Suppressor macrophage treated with lipopolysaccharide for 4 hours (primary cell): ENCODE results near the gene JMJD7.

Experiments used
- DNase-seq: peaks from one replicate; pipeline ENCODE4 v3.0.0-alpha.2; 2020

The JMJD7 gene

GRCh38 chr15:41827880-41828806 is at the start of gene JMJD7:
JMJD7 (plus strand) TSS chr15:41828092; CDS start chr15:41828125, 33 bp downstream.
- DNase-seq: peak; percentile 97

- DNase-seq: no peak
Measured at GRCh38 chr15:41778521-41778920, 49.4 kb upstream of the JMJD7 start.

- DNase-seq: no peak
Measured at GRCh38 chr15:41779662-41780157, 48.2 kb upstream of the JMJD7 start.

GRCh38 chr15:41780266-41780665 is 47.6 kb upstream of the JMJD7 start:
- no peak for DNase-seq

- no peak for DNase-seq
Measured at GRCh38 chr15:41780727-41781126, 47.2 kb upstream of the JMJD7 start.

DNA sequence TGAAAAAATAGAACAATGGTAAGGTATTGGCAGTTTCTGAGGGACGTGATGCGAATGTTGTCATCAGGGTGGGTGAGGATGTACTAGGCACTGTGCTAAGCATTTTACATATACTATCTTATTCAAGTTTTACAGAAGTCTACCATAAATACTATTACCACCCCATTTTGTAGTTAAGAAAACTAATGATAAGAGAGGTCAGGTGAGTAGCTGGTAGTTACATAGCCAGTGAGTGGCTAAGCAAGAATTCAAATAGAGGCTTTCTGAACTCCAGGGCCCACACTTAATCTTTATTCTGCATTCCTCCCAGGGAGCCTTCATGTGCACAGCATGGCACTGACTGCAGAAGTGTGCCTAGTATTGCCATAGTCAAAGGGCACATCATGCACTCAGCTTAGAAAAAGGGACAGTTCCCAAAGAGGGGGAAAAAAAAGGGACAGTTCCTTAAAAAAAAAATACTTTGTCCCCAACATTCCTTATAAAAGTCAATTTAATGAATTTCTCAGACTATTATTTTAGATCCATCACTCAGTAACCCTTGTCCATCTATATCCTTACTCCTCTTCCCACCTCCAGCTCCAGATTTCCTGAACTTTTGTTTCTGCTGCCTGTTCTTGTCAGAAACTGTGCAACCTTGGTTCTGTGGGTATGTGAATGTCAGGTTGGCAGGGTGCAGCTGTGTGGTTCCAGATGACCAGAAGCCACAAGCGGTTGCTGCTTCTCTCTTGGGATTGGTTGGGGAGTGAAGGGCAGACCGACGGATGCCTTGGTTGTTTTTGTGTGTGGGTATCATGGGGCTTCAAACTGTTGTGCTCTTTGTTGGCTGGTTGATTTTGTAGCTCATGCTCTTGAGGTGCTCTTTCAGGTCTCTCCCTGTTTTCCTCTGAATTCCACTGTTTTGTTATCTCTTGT is 45.3 kb upstream of the JMJD7 start:
- DNase-seq: no peak

GRCh38 chr15:41783296-41783695 is 44.6 kb upstream of the JMJD7 start:
- DNase-seq: no peak

DNA sequence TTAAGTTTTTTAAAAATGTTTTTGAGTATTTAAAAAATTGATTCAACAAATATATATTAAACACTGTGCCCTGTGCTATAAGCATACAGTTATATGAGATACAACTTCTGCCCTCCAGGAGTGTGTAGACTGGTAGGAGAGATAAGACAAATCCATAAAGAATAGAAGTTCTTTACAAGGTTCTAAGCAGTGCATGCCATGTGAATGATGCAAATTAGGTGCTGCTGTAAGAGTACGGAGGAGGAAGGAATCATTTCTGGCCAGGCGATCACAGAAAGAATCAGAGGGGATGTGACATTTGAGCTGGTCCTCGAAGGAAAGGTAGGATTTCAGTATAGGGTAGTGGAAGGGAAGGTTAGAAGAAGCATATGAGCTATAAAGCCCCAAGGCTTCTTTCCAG is 39.6 kb upstream of the JMJD7 start:
- no peak for DNase-seq

GRCh38 chr15:41789236-41789635 is 38.7 kb upstream of the JMJD7 start:
- DNase-seq: no peak

DNA sequence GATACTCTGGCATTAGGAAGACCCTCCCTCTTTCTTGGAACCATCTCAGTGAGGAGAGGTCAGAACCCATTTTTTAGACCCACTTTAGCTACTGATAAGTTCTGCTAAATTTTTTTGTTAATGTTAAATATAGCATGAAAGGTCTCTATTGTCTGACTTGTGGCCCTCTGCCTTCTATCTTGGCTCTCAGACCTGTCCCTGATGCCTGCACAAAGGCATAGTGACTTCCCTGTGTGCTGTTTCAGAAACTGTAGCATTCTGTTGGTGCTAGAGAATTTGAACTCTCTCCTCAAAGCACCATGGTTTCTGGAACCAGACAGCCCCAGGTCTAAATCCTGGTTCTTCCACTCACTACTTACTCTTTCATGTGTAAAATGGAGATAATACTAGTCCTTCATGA is 38.2 kb upstream of the JMJD7 start:
- no peak for DNase-seq

- DNase-seq: no peak
Measured at GRCh38 chr15:41790169-41790568, 37.7 kb upstream of the JMJD7 start.

- DNase-seq: no peak
Measured at GRCh38 chr15:41790756-41791546, 36.9 kb upstream of the JMJD7 start.

GRCh38 chr15:41791547-41791937 is 36.4 kb upstream of the JMJD7 start:
- DNase-seq: no peak

DNA sequence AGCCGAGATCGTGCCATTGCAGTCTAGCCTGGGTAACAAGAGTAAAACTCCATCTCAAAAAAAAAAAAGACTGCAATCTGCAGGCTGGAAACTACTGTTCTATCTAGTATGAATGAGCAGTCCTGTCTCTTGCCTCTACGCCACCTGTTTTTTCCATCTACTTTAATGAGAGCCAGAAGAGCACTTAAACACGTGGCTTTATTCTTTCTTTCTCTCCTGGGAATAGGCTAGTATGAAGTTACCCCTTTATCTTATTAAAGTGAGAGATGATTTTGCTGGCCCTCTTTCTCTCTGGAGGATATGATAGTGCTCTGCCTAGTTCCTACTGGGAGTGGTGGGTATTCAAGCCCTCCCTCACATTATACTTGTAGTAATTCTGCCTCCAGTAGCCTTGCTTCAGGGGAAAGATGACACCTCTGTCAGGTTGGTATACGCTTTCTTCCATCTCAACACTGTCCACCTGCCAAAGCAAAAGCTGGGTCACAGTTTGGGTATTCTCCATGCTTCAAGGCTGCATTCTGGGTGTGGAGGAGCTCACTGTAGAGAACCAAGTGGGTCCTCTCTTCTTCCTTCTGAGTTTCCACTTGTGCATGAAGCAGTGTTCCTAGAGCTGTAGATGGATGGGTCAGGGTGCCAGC is 35.8 kb upstream of the JMJD7 start:
- DNase-seq: no peak

DNA sequence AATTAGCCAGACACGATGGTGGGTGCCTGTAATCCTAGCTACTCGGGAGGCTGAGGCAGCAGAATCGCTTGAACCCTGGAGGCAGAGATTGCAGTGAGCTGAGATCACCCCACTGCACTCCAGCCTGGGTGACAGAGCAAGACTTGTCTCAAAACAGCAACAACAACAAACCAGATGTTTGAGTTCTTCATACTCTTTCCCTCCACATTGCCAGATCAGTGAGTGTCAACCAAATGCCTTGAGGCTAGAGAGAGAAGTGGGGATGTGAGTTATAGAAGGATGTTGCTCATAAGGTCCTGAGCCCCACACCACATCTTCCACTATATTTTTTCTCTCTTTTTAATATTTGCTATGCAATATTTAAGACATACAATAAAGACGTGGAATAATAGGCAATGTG is 33.8 kb upstream of the JMJD7 start:
- DNase-seq: no peak

- DNase-seq: no peak
Measured at GRCh38 chr15:41795996-41796856, 31.7 kb upstream of the JMJD7 start.

- peak; percentile 60 for DNase-seq
Measured at GRCh38 chr15:41797201-41797944, 30.5 kb upstream of the JMJD7 start.

DNA sequence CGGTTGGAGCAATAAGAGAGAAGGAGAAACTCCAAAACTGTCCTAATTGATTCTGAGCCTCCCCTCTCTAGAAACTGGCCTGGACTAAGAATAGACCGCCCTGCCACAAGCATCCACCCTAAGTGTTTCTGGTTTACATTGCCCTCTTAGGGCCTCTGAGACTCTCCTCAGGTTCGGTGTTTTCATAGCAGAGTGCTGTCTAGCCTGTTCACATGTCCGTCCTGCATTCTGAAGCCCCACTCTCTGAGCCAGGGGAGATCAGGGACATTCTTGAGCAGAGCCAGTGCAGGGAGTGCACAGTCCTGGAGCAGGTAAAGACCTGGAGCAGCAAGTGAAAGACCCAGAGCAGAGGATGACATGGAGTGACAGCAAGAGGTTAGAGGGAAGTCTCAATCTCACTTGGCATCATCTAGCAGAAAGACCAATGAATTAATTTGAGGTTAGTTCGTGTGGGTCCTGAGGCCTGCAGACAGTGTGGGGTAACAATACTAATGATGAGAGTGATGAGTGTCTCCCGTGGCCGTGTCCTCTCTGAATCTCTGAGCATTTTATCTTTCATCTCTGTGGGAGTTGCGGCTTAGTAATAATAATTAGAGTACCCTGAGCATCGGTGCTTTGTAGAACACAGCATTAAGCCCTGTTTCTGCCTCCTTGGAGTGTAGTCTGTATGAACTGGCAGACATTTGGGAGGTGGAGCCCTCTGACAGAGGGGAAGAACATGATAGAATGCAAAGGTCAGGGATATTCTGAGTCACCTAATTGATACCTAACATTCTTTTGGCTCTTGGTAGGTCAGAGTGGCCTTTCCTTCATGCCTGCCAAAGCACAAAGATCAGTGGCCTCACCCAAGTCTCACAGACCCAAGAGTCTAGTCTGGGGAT is 29.0 kb upstream of the JMJD7 start:
- DNase-seq: no peak

DNA sequence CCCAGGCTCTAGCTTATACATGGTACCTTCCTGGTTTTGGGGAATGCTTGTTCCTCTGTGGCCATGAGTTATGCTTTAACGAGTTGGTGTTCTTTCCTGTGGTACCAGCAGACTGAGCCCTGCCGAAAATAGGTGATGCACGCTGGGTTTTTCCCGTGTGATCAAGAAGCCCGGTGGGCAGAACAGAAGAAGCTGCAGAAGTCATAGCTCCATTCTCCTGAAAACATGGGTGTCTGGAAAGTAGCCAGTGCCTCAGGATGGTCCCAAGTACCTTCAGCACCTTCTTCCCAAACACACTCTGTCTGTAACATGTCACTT is 28.4 kb upstream of the JMJD7 start:
- no peak for DNase-seq

DNA sequence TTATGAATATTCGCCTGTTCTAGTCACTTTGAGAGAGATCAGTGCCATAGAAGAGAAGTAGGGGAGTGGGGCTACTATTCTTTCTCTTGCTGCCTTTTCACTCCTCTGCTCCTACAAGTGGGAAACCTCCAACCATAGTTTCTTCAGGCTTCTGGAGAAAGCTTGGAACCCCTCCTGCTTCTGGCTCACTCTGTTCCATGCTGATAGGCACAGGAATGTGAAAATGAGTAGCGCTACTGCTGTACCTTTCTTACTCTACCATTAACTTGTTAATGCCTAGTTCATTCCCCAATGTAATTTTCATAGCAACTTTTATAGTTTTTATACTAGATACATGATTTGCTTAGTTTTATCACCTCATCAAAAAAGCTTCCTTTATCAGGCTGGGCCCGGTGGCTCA is 26.7 kb upstream of the JMJD7 start:
- no peak for DNase-seq
